Thyroid gland (tissue), 4 donors: ENCODE results near the gene PROZ. TPM values are rescaled to one million over a fixed set of nuclear protein-coding genes. Genes with fewer than 3 reads are reported as not detected.

Experiments used
- DNase-seq, 2 donors: peaks; one replicate each; pipeline ENCODE4 v3.0.0-alpha.2; 2019
- H3K27ac ChIP-seq, 3 donors: fragments of 200-600 bp; sonication (generic); 1 replicate in 2 of 3; 2 replicates in 1 of 3; pipeline ENCODE4 v1.5.1; 2016 to 2019; ENCODE audit warnings: mild to moderate bottlenecking in 1 of 3, moderate library complexity in 1 of 3
- H3K27me3 ChIP-seq: fragments of 200-600 bp; sonication (generic); one replicate; pipeline ENCODE4 v1.5.1; 2019
- H3K36me3 ChIP-seq, 2 donors: fragments of 200-600 bp; sonication (generic); one replicate each; pipeline ENCODE4 v1.5.1; 2016 to 2019
- H3K4me1 ChIP-seq, 2 donors: fragments of 200-600 bp; sonication (generic); one replicate each; pipeline ENCODE4 v1.5.1; 2017 to 2019
- H3K4me3 ChIP-seq, 3 donors: fragments of 200-600 bp; sonication (generic); replicated peaks in 1 of 3; 1 replicate in 2 of 3; 2 replicates in 1 of 3; pipeline ENCODE4 v1.5.1; 2016; ENCODE audit warnings: mild to moderate bottlenecking in 1 of 3
- H3K9me3 ChIP-seq: fragments of 200-600 bp; sonication (generic); one replicate; pipeline ENCODE4 v1.5.1; 2017
- CTCF ChIP-seq, 6 experiments: fragments of 200-600 bp in 3 of 6; fragments of 450-650 bp in 3 of 6; sonication (generic) in 3 of 6; IDR thresholded peaks; one replicate each; pipeline ENCODE4 v1.5.1; 2016 to 2019; ENCODE audit warnings: antibody characterized with exemption in 6 of 6, mild to moderate bottlenecking in 2 of 6, inconsistent platforms in 1 of 6, moderate library complexity in 1 of 6
- POLR2A ChIP-seq, 2 donors: fragments of 450-650 bp; IDR thresholded peaks; one replicate each; pipeline ENCODE4 v1.6.1; 2017; ENCODE audit warnings: antibody characterized with exemption in 2 of 2, mild to moderate bottlenecking in 2 of 2, moderate library complexity in 1 of 2
- WGBS, 2 donors: methylation state at CpG; one replicate each; pipeline ENCODE4 v1.1.5; 2017; 5-methylcytosine and 5-hydroxymethylcytosine counted together
- intact Hi-C: fragments of 100-400 bp; cut with DNase I; formaldehyde crosslinking; loops from one replicate; pipeline ENCODE4 v1.15.1; 2023
- total RNA-seq, 4 donors: library from RNA; depleted of rRNA; stranded (reverse); fragments of >200 nt; gene quantifications; one replicate each; pipeline ENCODE4 v1.2.3, GENCODE V29; 2016

PROZ gene
- total RNA-seq, 4 donors from 2014 or later, result not detected

- Histone ChIP-seq H3K27me3 (no peaks in the 10 kb centered on the region), H3K36me3 (peaks cover 51 to 58% of the 10 kb centered on the region in 2 donors), H3K4me1 (peaks cover 8% of the 10 kb centered on the region in 2 donors), H3K9me3 (no peaks in the 10 kb centered on the region), H3K27ac (no peak overlapping the region), H3K4me3 (no peak overlapping the region)
- intact Hi-C loops, result no loop called here
- no peak for DNase-seq
- WGBS, 2 donors, result 66 to 70% methylated on average over 5 of the region's 5 CpGs
- no peak for TF ChIP-seq POLR2A (IDR thresholded peaks at IDR 0.05)
- TF ChIP-seq CTCF (IDR thresholded peaks at IDR 0.05), result no peak
These were observed 17.8 kb downstream of the PROZ start for GRCh38 chr13:113176280-113176679.

- intact Hi-C loops, result no loop called here
- Histone ChIP-seq H3K4me1 (peaks cover 2 to 3% of the 10 kb centered on the region in 2 donors), H3K4me3 (no peak overlapping the region), H3K27me3 (no peaks in the 10 kb centered on the region), H3K27ac (no peak overlapping the region), H3K9me3 (no peaks in the 10 kb centered on the region), H3K36me3 (peaks cover 51 to 58% of the 10 kb centered on the region in 2 donors)
- DNase-seq, result no peak
- WGBS, 2 donors, result 95 to 98% methylated on average over 14 of the region's 14 CpGs
- TF ChIP-seq POLR2A (IDR thresholded peaks at IDR 0.05) (no peak), CTCF (IDR thresholded peaks at IDR 0.05) (no peak)
These were observed 18.4 kb downstream of the PROZ start for GRCh38 chr13:113176822-113177221.

DNA sequence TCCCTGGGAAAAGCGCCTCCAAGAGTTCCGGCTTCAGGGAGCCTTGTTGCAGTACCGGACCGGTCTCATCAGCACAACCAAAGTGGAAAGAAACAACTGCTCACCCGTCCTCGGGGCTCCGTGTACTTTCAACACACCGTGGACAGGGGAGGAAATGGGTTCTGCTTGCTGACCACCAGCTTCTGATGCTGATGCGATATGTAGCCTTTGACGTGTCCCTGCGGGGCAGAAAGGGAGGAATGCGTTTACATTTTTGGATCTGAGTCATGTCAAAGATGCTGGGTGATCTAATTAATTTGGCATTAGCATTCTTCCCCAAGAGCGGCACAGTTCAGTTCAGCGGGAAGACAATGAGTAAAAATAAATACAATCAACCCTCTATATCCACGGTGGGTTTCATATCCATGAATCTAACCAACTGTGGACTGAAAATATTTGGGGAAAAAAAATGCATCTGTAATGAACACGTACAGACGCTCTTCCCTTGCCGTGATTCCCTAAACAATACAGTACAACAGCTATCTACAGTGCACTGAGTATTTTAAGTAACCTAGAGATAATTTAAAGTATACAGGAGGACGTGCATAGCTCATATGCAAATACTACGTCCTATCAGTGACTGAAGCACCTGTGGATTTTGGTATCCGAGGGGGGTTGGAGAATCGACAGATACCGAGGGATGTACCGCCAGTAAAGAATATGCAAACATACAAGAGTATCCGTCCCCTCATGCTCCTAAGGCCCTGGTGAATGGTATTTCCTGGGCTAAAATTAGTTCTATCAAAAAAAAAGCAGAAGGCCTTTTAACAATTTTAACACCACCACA, 19.8 kb downstream of the PROZ start:
- WGBS, 2 donors, result 88 to 89% methylated on average over 25 of the region's 25 CpGs
- Histone ChIP-seq H3K27ac (no peak overlapping the region), H3K36me3 (peaks cover 51 to 63% of the 10 kb centered on the region in 2 donors), H3K4me3 (no peak overlapping the region), H3K4me1 (no peaks in the 10 kb centered on the region), H3K9me3 (no peaks in the 10 kb centered on the region), H3K27me3 (no peaks in the 10 kb centered on the region)
- no peak for DNase-seq
- TF ChIP-seq POLR2A (IDR thresholded peaks at IDR 0.05), result no peak
- no peak for TF ChIP-seq CTCF (IDR thresholded peaks at IDR 0.05)
- intact Hi-C loops, result no loop called here

- no peak overlapping the region for H3K4me3 ChIP-seq
- no peaks in the 10 kb centered on the region for H3K27me3 ChIP-seq
- DNase-seq, result no peak
- intact Hi-C loops, result no loop called here
- no peaks in the 10 kb centered on the region for H3K9me3 ChIP-seq
- H3K27ac ChIP-seq, result no peak overlapping the region
- TF ChIP-seq POLR2A (IDR thresholded peaks at IDR 0.05) (no peak), CTCF (IDR thresholded peaks at IDR 0.05) (no peak)
- WGBS, 2 donors, result 82 to 86% methylated on average over 3 of the region's 3 CpGs
- H3K36me3 ChIP-seq, result peaks cover 57 to 68% of the 10 kb centered on the region in 2 donors
- no peaks in the 10 kb centered on the region for H3K4me1 ChIP-seq
These were observed 20.4 kb downstream of the PROZ start for GRCh38 chr13:113178896-113179167.

DNA sequence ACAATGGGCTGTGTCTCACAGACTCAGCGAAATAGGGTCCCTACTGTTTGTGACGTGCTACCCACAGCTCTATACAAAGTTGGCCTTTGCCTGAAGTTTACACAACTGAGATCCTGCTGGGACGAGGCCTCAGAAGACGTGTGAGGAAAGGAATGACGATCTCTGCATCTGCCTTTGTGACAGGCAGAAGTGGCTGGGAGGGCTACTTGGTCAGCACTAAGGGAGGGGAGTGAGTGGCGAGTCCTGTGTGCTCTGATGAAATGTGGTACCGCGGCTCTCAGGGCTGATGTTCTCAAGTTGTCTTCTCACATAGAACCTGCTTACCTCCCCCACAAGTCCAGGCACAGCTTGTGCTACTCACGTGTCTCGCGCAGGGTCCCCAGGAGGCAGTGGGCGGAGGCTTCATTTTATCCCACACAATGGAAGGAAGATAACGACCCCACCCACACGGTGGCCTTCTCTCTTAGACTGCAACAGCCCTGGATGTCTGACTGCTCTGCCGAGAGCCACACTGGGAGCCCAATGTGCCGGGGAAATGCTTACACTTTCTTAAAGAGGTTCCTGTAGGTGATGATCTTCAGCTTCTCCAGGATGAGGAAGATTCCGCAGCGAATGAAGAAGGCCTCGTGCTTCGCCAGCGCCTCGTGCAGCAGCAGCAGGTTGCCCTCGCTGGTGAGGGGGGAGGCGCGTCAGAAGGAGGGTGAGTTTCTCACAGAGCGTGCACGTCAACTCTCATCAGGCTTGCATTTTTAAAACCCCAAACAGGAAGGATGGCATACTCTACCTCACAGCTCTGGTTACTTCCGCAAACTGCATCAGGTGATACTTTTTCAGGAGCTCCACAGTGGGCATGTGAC, 21.2 kb downstream of the PROZ start:
- 84 to 85% methylated on average over 26 to 28 of the region's 28 CpGs for WGBS, 2 donors

More for the DNA sequence above, 21.2 kb downstream of the PROZ start:
- intact Hi-C loops, result no loop called here
- TF ChIP-seq POLR2A (IDR thresholded peaks at IDR 0.05) (no peak), CTCF (IDR thresholded peaks at IDR 0.05) (no peak)
- Histone ChIP-seq H3K27ac (no peak overlapping the region), H3K27me3 (no peaks in the 10 kb centered on the region), H3K4me3 (no peak overlapping the region), H3K36me3 (peaks cover 57 to 74% of the 10 kb centered on the region in 2 donors), H3K4me1 (no peaks in the 10 kb centered on the region), H3K9me3 (no peaks in the 10 kb centered on the region)
- DNase-seq, result no peak
